ENCODE data around the gene C2orf42.
"Not testable (repeated sequence)": the region's sequence is repeated elsewhere in the genome, so short reads cannot be mapped to it uniquely, and the experiment has no call there.

DNA sequence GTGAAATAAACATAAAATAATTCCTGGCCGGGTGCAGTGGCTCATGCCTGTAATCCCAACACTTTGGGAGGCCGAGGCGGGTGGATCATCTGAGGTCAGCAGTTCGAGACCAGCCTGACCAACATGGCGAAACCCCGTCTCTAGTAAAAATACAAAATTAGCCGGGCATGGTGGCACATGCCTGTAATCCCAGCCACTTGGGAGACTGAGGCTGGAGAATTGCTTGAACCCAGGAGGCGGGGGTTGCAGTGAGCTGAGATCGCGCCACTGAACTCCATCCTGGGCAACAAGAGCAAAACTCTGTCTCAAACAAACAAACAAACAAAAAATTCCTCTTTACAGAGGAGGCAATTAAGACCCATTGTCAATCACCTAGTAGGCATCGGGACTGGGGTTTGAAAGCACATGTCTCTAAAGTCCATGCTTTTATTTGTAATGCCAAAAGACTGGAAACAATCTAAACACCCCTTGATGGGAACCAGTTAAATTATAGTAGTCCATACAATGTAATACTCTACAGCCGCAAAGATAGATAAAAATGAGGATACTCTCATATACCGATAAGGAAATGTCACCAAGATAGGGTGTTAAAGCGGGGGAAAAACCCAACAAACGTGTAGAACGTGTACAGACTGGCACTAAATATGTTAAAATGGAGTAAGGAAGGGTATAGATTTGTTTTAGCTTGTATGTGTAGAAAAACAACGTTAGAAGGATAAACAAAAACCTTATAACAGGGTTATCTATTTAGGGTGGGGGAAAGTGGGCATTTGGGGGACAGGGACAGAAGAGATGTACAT is 59.3 kb downstream of the C2orf42 start:
- TF ChIP-seq, protein P1, sequence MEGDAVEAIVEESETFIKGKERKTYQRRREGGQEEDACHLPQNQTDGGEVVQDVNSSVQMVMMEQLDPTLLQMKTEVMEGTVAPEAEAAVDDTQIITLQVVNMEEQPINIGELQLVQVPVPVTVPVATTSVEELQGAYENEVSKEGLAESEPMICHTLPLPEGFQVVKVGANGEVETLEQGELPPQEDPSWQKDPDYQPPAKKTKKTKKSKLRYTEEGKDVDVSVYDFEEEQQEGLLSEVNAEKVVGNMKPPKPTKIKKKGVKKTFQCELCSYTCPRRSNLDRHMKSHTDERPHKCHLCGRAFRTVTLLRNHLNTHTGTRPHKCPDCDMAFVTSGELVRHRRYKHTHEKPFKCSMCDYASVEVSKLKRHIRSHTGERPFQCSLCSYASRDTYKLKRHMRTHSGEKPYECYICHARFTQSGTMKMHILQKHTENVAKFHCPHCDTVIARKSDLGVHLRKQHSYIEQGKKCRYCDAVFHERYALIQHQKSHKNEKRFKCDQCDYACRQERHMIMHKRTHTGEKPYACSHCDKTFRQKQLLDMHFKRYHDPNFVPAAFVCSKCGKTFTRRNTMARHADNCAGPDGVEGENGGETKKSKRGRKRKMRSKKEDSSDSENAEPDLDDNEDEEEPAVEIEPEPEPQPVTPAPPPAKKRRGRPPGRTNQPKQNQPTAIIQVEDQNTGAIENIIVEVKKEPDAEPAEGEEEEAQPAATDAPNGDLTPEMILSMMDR (IDR thresholded peaks at IDR 0.05) = not testable (repeated sequence)
- not testable (repeated sequence) for TF ChIP-seq EZH2 (IDR thresholded peaks at IDR 0.05)
